Measurements from ENCODE around the gene RPS3.
A peak's percentile ranks its signal among the peaks of the same experiment; 100 is the strongest.

The RPS3 gene

GRCh38 chr11:75449271-75449670 lies 50.0 kb downstream of the RPS3 start:
- no peak for DNase-seq (ENCODE audit: extremely low spot score)
- TF ChIP-seq CTBP1 (IDR thresholded peaks at IDR 0.05; ENCODE audit: borderline replicate concordance) (no peak), ARNT (IDR thresholded peaks at IDR 0.05) (no peak), FOXA1 (IDR thresholded peaks at IDR 0.05) (no peak), PKNOX1 (IDR thresholded peaks at IDR 0.05) (no peak), LEF1 (IDR thresholded peaks at IDR 0.05; ENCODE audit: borderline replicate concordance) (no peak), NFRKB (IDR thresholded peaks at IDR 0.05) (no peak), FOXM1 (IDR thresholded peaks at IDR 0.05; ENCODE audit: borderline replicate concordance) (no peak), SP1 (IDR thresholded peaks at IDR 0.05) (no peak), TARDBP (IDR thresholded peaks at IDR 0.05) (no peak), FOXK2 (IDR thresholded peaks at IDR 0.05) (no peak), BHLHE40 (IDR thresholded peaks at IDR 0.05; ENCODE audit: borderline replicate concordance) (no peak), ELF4 (IDR thresholded peaks at IDR 0.05) (no peak)
- ChIA-PET POLR2A (no interaction called here), CTCF (no interaction called here)

- DNase-seq (ENCODE audit: extremely low spot score), result no peak
- TF ChIP-seq FOXM1 (IDR thresholded peaks at IDR 0.05; ENCODE audit: borderline replicate concordance), result no peak
- TF ChIP-seq L3MBTL2 (conservative IDR thresholded peaks at IDR 0.05), result no peak
- TF ChIP-seq ZNF384 (IDR thresholded peaks at IDR 0.05), result no peak
- TF ChIP-seq ELF4 (IDR thresholded peaks at IDR 0.05), result no peak
- TF ChIP-seq BHLHE40 (IDR thresholded peaks at IDR 0.05; ENCODE audit: borderline replicate concordance), result no peak
- ChIA-PET CTCF (no interaction called here), POLR2A (no interaction called here)
These were observed 50.5 kb downstream of the RPS3 start for GRCh38 chr11:75449776-75450175.

GRCh38 chr11:75450236-75450635 lies 50.9 kb downstream of the RPS3 start:
- CTCF ChIA-PET, result interaction anchor here (1.2 kb wide), 1 partner anchor 82 kb away, joined by 3 read pairs; no protein-coding TSS in a partner anchor
- POLR2A ChIA-PET, result no interaction called here
- DNase-seq (ENCODE audit: extremely low spot score), result no peak
- TF ChIP-seq FOXK2 (IDR thresholded peaks at IDR 0.05) (no peak), FOXM1 (IDR thresholded peaks at IDR 0.05; ENCODE audit: borderline replicate concordance) (no peak), BHLHE40 (IDR thresholded peaks at IDR 0.05; ENCODE audit: borderline replicate concordance) (no peak), PKNOX1 (IDR thresholded peaks at IDR 0.05) (no peak), ZNF384 (IDR thresholded peaks at IDR 0.05) (no peak), HDGF (IDR thresholded peaks at IDR 0.05; ENCODE audit: borderline replicate concordance) (no peak), SUZ12 (IDR thresholded peaks at IDR 0.05) (no peak), LEF1 (IDR thresholded peaks at IDR 0.05; ENCODE audit: borderline replicate concordance) (no peak), NFRKB (IDR thresholded peaks at IDR 0.05) (no peak), ARNT (IDR thresholded peaks at IDR 0.05) (no peak), CTBP1 (IDR thresholded peaks at IDR 0.05; ENCODE audit: borderline replicate concordance) (no peak), TARDBP (IDR thresholded peaks at IDR 0.05) (no peak), FOXA1 (IDR thresholded peaks at IDR 0.05) (no peak), ELF4 (IDR thresholded peaks at IDR 0.05) (no peak), SP1 (IDR thresholded peaks at IDR 0.05) (no peak), L3MBTL2 (conservative IDR thresholded peaks at IDR 0.05) (no peak)

- TF ChIP-seq FOXM1 (IDR thresholded peaks at IDR 0.05; ENCODE audit: borderline replicate concordance), result no peak
- TF ChIP-seq CTBP1 (IDR thresholded peaks at IDR 0.05; ENCODE audit: borderline replicate concordance), result no peak
- no peak for TF ChIP-seq BHLHE40 (IDR thresholded peaks at IDR 0.05; ENCODE audit: borderline replicate concordance)
- no peak for TF ChIP-seq FOXK2 (IDR thresholded peaks at IDR 0.05)
- no peak for TF ChIP-seq ARNT (IDR thresholded peaks at IDR 0.05)
- TF ChIP-seq SP1 (IDR thresholded peaks at IDR 0.05), result no peak
- TF ChIP-seq ELF4 (IDR thresholded peaks at IDR 0.05), result no peak
- no peak for TF ChIP-seq TARDBP (IDR thresholded peaks at IDR 0.05)
- TF ChIP-seq ZNF384 (IDR thresholded peaks at IDR 0.05), result no peak
- TF ChIP-seq L3MBTL2 (conservative IDR thresholded peaks at IDR 0.05), result no peak
- no peak for TF ChIP-seq SUZ12 (IDR thresholded peaks at IDR 0.05)
- TF ChIP-seq HDGF (IDR thresholded peaks at IDR 0.05; ENCODE audit: borderline replicate concordance), result no peak
- TF ChIP-seq LEF1 (IDR thresholded peaks at IDR 0.05; ENCODE audit: borderline replicate concordance), result no peak
- TF ChIP-seq PKNOX1 (IDR thresholded peaks at IDR 0.05), result no peak
- no peak for TF ChIP-seq FOXA1 (IDR thresholded peaks at IDR 0.05)
- no peak for TF ChIP-seq NFRKB (IDR thresholded peaks at IDR 0.05)
- CTCF ChIA-PET, result interaction anchor here (0.6 to 1.2 kb wide), 5 partner anchors 39 to 83 kb away, joined by 3 to 4 read pairs (median 3); no protein-coding TSS in a partner anchor
- POLR2A ChIA-PET, result no interaction called here
- DNase-seq (ENCODE audit: extremely low spot score), result peak; percentile 57
These were observed 51.8 kb downstream of the RPS3 start for GRCh38 chr11:75450826-75451821.

GRCh38 chr11:75453916-75454655 lies 54.8 kb downstream of the RPS3 start:
- CTCF ChIA-PET, result no interaction called here
- POLR2A ChIA-PET, result no interaction called here
- DNase-seq (ENCODE audit: extremely low spot score), result no peak
- peak; percentile 25; the same call in 1 of the 2 replicates for TF ChIP-seq PKNOX1 (IDR thresholded peaks at IDR 0.05)
- no peak for TF ChIP-seq HDGF (IDR thresholded peaks at IDR 0.05; ENCODE audit: borderline replicate concordance)
- no peak for TF ChIP-seq L3MBTL2 (conservative IDR thresholded peaks at IDR 0.05)
- no peak for TF ChIP-seq FOXK2 (IDR thresholded peaks at IDR 0.05)

All from HEK293T (cell line).